Retinal pigment epithelial cell (primary cell): ENCODE measurements around the gene GJD3.
A peak's percentile ranks its signal among the peaks of the same experiment; 100 is the strongest.

Experiments
- DNase-seq: peaks from one replicate; pipeline ENCODE4 v3.0.0-alpha.2; 2010; ENCODE audit warnings: low read depth
- H3K4me3 ChIP-seq: 2 replicates; pipeline ENCODE4 v1.5.1; 2011; ENCODE audit warnings: mild to moderate bottlenecking, low read length, control low read depth, moderate library complexity
- TF ChIP-seq, protein P1 (sequence below): conservative IDR thresholded peaks from 2 replicates; pipeline ENCODE4 v1.5.1; 2011; ENCODE audit warnings: low read depth, low read length, control low read depth, inconsistent platforms

The GJD3 gene

GRCh38 chr17:40360091-40360490, 4.4 kb downstream of the GJD3 start:
- H3K4me3 ChIP-seq: no peak overlapping the region
- TF ChIP-seq, protein P1, sequence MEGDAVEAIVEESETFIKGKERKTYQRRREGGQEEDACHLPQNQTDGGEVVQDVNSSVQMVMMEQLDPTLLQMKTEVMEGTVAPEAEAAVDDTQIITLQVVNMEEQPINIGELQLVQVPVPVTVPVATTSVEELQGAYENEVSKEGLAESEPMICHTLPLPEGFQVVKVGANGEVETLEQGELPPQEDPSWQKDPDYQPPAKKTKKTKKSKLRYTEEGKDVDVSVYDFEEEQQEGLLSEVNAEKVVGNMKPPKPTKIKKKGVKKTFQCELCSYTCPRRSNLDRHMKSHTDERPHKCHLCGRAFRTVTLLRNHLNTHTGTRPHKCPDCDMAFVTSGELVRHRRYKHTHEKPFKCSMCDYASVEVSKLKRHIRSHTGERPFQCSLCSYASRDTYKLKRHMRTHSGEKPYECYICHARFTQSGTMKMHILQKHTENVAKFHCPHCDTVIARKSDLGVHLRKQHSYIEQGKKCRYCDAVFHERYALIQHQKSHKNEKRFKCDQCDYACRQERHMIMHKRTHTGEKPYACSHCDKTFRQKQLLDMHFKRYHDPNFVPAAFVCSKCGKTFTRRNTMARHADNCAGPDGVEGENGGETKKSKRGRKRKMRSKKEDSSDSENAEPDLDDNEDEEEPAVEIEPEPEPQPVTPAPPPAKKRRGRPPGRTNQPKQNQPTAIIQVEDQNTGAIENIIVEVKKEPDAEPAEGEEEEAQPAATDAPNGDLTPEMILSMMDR: no peak
- DNase-seq: no peak

GRCh38 chr17:40358323-40359038, 6.1 kb downstream of the GJD3 start:
- DNase-seq: no peak
- TF ChIP-seq, protein P1: peak; percentile 95
- H3K4me3 ChIP-seq: no peak overlapping the region

GRCh38 chr17:40356990-40357881, 7.3 kb downstream of the GJD3 start:
- DNase-seq: no peak
- TF ChIP-seq, protein P1: no peak
- H3K4me3 ChIP-seq: no peak overlapping the region

GRCh38 chr17:40355804-40356758, 8.5 kb downstream of the GJD3 start:
- no peak overlapping the region for H3K4me3 ChIP-seq
- DNase-seq: no peak
- TF ChIP-seq, protein P1: no peak

DNA sequence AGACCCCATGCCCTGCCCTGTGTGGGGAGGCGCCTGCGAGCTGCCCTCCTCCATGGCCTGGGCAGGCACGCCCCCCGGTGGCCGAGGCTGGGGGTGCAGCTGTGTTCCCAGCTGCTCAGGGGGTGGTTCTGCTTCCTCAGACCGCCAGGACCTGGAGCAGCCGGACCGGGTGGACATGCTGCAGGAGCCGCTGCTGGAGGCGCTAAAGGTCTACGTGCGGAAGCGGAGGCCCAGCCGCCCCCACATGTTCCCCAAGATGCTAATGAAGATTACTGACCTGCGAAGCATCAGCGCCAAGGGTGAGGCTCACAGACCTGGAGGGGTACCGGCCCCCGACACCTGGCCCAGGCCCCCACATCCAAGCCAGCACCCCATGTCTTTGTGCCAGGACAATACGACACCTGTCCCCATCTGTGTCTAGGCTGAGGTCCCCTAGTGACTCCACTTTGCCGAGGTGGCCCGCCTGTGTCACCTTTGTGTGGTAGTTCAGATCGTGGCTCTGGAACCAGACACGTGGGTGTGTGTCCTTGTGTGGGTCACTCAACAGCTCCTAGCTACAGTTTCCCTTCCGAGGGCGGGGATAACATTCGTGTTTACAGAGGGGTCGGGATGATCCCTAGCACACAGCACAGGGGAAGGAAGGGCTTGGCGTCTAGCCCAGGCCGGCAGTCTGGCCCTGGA, 9.3 kb downstream of the GJD3 start:
- H3K4me3 ChIP-seq: no peak overlapping the region
- DNase-seq: no peak
- TF ChIP-seq, protein P1: peak; percentile 83
